ENCODE results near the gene DEPDC4. TPM values are rescaled to one million over a fixed set of nuclear protein-coding genes. Genes with fewer than 3 reads are reported as not detected.
"Not testable (repeated sequence)": the region's sequence is repeated elsewhere in the genome, so short reads cannot be mapped to it uniquely, and the experiment has no call there.

The DEPDC4 gene
- total and polyA plus RNA-seq, 2 of the 13 experiments (the other 11 are each of a cell fraction or from before 2014, with no cell fraction given), result 2.2 to 5.7 TPM

DNA sequence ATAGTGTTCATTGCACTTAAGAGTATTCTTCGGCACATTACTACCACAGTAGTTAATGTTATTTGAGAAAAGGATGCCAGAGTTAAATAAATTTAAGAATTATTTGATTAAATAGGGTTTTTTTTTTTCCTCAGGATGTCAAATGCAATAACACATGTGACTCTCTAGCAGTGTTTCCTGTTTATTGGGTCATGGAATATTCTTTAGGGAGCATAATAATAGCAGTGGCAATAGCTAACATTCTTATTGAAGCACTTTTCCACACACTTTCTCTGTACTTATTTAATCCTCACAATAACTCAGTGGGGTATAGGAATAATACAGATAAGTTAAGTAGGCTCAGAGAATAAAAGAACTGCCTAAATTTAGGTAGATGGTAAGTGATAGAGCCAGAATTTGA is 44.4 kb upstream of the DEPDC4 start:
- intact Hi-C loops (cut with micrococcal nuclease; ENCODE audit: unreplicated experiment) (no loop called here), in situ Hi-C loops (cut with HindIII; ENCODE audit: extremely low pct_ligation_motif_present, low pct_unique_long_range_greater_than_20kb) (no loop called here)
- Histone ChIP-seq H3K36me3 (replicated peaks in 1 of 2; ENCODE audit: control insufficient read depth in 1 of 2, insufficient read depth in 2 of 2, low read length in 2 of 2) (peaks cover 0 to 27% of the 10 kb centered on the region in 2 experiments; a peak in 2 of 5 replicates), H3K9me3 (ENCODE audit: low read length) (no peaks in the 10 kb centered on the region), H3K79me2 (ENCODE audit: insufficient read depth, low read length) (no peaks in the 10 kb centered on the region), H3K4me1 (ENCODE audit: insufficient read depth, low read length) (no peaks in the 10 kb centered on the region), H2AFZ (ENCODE audit: low read length) (no peak overlapping the region), H3K9ac (ENCODE audit: insufficient read depth, low read depth, low read length) (no peak overlapping the region), H3K27me3 (ENCODE audit: control insufficient read depth in 1 of 2, insufficient read depth in 2 of 2, low read length in 2 of 2) (no peaks in the 10 kb centered on the region), H3K4me2 (ENCODE audit: low read depth, low read length) (no peak overlapping the region), H3K4me3 (replicated peaks in 1 of 3; ENCODE audit: insufficient read depth in 1 of 3, low read depth in 2 of 3, low read length in 3 of 3) (no peak overlapping the region), H4K20me1 (ENCODE audit: insufficient read depth, low read length) (no peaks in the 10 kb centered on the region), H3K27ac (ENCODE audit: extremely low read length, insufficient read depth, low read length) (no peak overlapping the region)
- FAIRE-seq, result no peak
- DNase-seq (ENCODE audit: low spot score), result no peak
- 98% methylated on average over 1 of the region's 1 CpG for WGBS (ENCODE audit: low lambda C conversion rate)
- no TSS peak for BruUV-seq (replicated peaks)
- TF ChIP-seq RARG (CRISPR knock-in tag; IDR thresholded peaks at IDR 0.05; ENCODE audit: low read depth) (no peak), ZNF33A (CRISPR knock-in tag; IDR thresholded peaks at IDR 0.05; ENCODE audit: borderline replicate concordance) (no peak), REXO4 (CRISPR knock-in tag; IDR thresholded peaks at IDR 0.05; ENCODE audit: borderline replicate concordance) (no peak), KAT8 (CRISPR knock-in tag; IDR thresholded peaks at IDR 0.05) (no peak), IKZF4 (CRISPR knock-in tag; IDR thresholded peaks at IDR 0.05; ENCODE audit: borderline replicate concordance, low read depth, not compliant biosample characterization) (no peak), ZNF720 (CRISPR knock-in tag; IDR thresholded peaks at IDR 0.05) (no peak), SCMH1 (CRISPR knock-in tag; IDR thresholded peaks at IDR 0.05; ENCODE audit: borderline replicate concordance) (no peak)
- TF ChIP-seq, protein P1, sequence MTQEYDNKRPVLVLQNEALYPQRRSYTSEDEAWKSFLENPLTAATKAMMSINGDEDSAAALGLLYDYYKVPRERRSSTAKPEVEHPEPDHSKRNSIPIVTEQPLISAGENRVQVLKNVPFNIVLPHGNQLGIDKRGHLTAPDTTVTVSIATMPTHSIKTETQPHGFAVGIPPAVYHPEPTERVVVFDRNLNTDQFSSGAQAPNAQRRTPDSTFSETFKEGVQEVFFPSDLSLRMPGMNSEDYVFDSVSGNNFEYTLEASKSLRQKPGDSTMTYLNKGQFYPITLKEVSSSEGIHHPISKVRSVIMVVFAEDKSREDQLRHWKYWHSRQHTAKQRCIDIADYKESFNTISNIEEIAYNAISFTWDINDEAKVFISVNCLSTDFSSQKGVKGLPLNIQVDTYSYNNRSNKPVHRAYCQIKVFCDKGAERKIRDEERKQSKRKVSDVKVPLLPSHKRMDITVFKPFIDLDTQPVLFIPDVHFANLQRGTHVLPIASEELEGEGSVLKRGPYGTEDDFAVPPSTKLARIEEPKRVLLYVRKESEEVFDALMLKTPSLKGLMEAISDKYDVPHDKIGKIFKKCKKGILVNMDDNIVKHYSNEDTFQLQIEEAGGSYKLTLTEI (CRISPR knock-in tag; conservative IDR thresholded peaks at IDR 0.05), result no peak
- TF ChIP-seq, protein P2, sequence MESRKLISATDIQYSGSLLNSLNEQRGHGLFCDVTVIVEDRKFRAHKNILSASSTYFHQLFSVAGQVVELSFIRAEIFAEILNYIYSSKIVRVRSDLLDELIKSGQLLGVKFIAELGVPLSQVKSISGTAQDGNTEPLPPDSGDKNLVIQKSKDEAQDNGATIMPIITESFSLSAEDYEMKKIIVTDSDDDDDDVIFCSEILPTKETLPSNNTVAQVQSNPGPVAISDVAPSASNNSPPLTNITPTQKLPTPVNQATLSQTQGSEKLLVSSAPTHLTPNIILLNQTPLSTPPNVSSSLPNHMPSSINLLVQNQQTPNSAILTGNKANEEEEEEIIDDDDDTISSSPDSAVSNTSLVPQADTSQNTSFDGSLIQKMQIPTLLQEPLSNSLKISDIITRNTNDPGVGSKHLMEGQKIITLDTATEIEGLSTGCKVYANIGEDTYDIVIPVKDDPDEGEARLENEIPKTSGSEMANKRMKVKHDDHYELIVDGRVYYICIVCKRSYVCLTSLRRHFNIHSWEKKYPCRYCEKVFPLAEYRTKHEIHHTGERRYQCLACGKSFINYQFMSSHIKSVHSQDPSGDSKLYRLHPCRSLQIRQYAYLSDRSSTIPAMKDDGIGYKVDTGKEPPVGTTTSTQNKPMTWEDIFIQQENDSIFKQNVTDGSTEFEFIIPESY (CRISPR knock-in tag; IDR thresholded peaks at IDR 0.05), result no peak
- ATAC-seq, result no peak
- POLR2A ChIA-PET, result no interaction called here
- CTCF ChIA-PET (ENCODE audit: low intra/inter-chr PET ratio, low total read pairs), result no interaction called here

DNA sequence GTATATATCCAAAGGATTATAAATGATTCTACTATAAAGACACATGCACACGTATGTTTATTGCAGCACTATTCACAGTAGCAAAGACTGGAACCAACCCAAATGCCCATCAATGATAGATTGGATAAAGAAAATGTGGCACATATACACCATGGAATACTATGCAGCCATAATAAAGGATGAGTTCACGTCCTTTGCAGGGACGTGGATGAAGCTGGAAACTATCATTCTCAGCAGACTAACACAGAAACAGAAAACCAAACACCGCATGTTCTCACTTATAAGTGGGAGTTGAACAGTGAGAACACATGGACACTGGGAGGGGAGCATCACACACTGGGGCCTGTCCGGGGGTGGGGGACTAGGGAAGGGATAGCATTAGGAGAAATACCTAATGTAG is 41.3 kb upstream of the DEPDC4 start:
- H3K27ac ChIP-seq (ENCODE audit: extremely low read length, insufficient read depth, low read length); CTCF ChIA-PET (ENCODE audit: low intra/inter-chr PET ratio, low total read pairs); BruUV-seq (replicated peaks); POLR2A ChIA-PET; H3K79me2 ChIP-seq (ENCODE audit: insufficient read depth, low read length); H3K4me3 ChIP-seq (replicated peaks in 1 of 3; ENCODE audit: insufficient read depth in 1 of 3, low read depth in 2 of 3, low read length in 3 of 3); H3K9me3 ChIP-seq (ENCODE audit: low read length); FAIRE-seq; H2AFZ ChIP-seq (ENCODE audit: low read length); DNase-seq (ENCODE audit: low spot score); H3K4me1 ChIP-seq (ENCODE audit: insufficient read depth, low read length); H3K9ac ChIP-seq (ENCODE audit: insufficient read depth, low read depth, low read length); H4K20me1 ChIP-seq (ENCODE audit: insufficient read depth, low read length); H3K27me3 ChIP-seq (ENCODE audit: control insufficient read depth in 1 of 2, insufficient read depth in 2 of 2, low read length in 2 of 2); intact Hi-C loops (cut with micrococcal nuclease; ENCODE audit: unreplicated experiment); H3K4me2 ChIP-seq (ENCODE audit: low read depth, low read length); ATAC-seq; in situ Hi-C loops (cut with HindIII; ENCODE audit: extremely low pct_ligation_motif_present, low pct_unique_long_range_greater_than_20kb): not testable (repeated sequence)
- WGBS (ENCODE audit: low lambda C conversion rate), result 100% methylated on average over 5 of the region's 5 CpGs
- peaks cover 1 to 16% of the 10 kb centered on the region in 2 experiments; a peak in 4 of 5 replicates for H3K36me3 ChIP-seq (replicated peaks in 1 of 2; ENCODE audit: control insufficient read depth in 1 of 2, insufficient read depth in 2 of 2, low read length in 2 of 2)

DNA sequence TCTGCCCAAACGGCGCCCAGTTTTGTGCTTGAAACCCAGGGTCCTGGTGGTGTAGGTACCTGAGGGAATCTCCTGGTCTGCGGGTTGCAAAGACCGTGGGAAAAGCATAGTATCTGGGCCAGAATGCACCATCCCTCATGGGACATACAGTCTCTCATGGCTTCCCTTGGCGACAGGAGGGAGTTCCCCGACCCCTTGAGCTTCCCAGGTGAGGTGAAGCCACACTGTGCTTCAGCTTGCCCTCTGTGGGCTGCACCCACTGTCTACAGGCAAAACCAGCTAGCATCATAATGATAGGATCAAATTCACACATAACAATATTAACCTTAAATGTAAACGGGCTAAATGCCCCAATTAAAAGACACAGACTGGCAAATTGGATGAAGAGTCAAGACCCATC is 37.5 kb upstream of the DEPDC4 start:
- ATAC-seq; CTCF ChIA-PET (ENCODE audit: low intra/inter-chr PET ratio, low total read pairs); H4K20me1 ChIP-seq (ENCODE audit: insufficient read depth, low read length); H3K9ac ChIP-seq (ENCODE audit: insufficient read depth, low read depth, low read length); FAIRE-seq; DNase-seq (ENCODE audit: low spot score); H3K79me2 ChIP-seq (ENCODE audit: insufficient read depth, low read length); H3K27ac ChIP-seq (ENCODE audit: extremely low read length, insufficient read depth, low read length); POLR2A ChIA-PET; BruUV-seq (replicated peaks); H2AFZ ChIP-seq (ENCODE audit: low read length); H3K4me2 ChIP-seq (ENCODE audit: low read depth, low read length); H3K27me3 ChIP-seq (ENCODE audit: control insufficient read depth in 1 of 2, insufficient read depth in 2 of 2, low read length in 2 of 2); H3K4me1 ChIP-seq (ENCODE audit: insufficient read depth, low read length); H3K9me3 ChIP-seq (ENCODE audit: low read length); in situ Hi-C loops (cut with HindIII; ENCODE audit: extremely low pct_ligation_motif_present, low pct_unique_long_range_greater_than_20kb); H3K4me3 ChIP-seq (replicated peaks in 1 of 3; ENCODE audit: insufficient read depth in 1 of 3, low read depth in 2 of 3, low read length in 3 of 3); intact Hi-C loops (cut with micrococcal nuclease; ENCODE audit: unreplicated experiment): not testable (repeated sequence)
- 89% methylated on average over 3 of the region's 7 CpGs for WGBS (ENCODE audit: low lambda C conversion rate)
- H3K36me3 ChIP-seq (replicated peaks in 1 of 2; ENCODE audit: control insufficient read depth in 1 of 2, insufficient read depth in 2 of 2, low read length in 2 of 2), result peaks cover 4 to 21% of the 10 kb centered on the region in 2 experiments; a peak in 4 of 5 replicates
